NOMO-1 treated with DMSO at 0.1 percent for 48 hours (cell line): Measurements from ENCODE around the gene GRM1.
A peak's percentile ranks its signal among the peaks of the same experiment; 100 is the strongest.

Experiments
- DNase-seq: peaks from one replicate; lab custom pipeline; 2025; ENCODE audit not compliant: unreplicated experiment; lab: John Stamatoyannopoulos, UW

The GRM1 gene

DNA sequence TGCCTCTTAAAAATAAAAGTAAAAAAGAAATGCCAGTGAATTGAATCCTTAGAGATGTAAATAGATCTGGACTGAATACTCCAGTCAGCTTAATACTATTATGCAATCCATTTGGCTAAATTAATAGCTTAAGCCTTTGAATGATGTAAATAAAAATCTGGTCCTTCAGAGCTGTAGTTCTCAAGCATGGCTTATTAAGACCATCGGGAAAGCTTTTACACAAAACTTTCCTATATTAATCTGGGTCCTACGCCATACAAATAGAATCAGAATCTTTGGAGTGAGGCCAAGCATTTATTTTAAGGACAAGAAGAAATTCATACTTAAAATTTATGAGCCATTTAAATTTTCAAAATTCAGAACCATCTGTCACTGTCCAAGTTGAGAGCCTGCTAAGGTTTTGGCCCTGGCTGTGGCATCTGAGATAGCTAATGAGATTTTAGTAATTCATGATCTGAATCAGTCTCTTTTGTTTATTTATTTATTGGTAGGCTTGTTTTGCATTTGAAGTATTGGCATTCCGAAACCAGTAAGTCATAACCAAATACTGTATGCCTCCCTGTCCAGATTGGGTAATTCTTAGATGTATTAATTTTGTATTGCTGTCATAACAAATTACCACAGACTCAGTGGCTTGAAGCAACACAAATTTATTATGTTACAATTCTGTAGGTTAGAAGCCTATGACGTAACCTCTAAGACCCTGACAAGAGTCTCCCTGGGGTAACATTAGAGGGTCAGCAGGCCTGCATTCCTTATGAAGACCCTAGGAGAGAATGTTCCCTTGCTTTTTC is 286.7 kb downstream of the GRM1 start:
- no peak for DNase-seq

DNA sequence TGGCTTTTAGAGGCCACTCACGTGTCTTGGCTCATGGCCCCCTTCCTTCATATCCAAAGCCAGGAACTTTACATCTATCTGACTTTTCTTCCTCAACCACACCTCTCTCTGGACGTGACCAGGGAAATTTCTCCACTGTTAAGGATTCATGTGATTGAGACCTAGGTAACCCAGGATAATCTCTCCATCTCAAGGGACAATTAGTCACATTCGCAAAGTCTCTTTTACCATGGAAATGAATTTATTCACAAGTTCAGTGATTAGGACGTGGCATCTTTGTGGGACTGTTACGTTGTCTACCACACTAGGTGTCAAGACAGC is 287.3 kb downstream of the GRM1 start:
- DNase-seq, result no peak

DNA sequence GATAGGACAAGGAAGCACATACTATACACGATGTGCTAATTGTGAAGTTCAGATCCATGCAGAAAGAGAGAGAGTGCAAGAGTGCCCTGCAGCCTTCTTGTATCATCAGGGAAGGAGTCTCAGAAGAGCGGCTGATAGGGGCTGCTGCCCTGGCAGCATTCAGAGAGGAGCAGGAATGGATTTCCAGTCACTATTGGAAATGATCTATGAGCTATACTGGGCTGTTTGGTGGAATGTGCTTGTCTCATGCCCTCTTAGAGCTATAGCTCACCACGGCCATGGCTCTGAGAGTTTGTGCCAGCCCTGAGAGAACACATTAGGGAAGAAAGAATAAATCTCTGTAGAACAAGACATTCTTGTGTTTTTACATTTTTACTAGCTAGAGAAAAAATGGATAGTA is 302.2 kb downstream of the GRM1 start:
- no peak for DNase-seq

DNA sequence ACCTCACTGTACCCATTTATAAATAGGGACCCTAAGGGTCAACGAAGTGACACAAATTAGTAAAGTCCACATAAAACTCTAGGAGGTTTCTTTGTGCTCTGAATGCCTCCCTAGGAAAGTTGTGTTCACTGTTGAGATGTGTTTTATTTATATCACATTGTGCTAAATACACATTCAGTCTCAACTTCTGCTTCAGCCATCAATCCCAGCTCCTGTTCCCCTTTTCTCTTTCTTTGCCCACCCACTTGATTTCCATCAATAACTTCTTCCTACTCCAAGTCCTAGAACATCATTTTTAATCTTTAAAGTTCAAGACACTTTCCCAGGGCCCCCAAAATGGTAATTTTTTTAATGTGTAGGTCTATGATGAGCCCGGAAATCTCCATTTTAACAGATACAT is 306.5 kb downstream of the GRM1 start:
- no peak for DNase-seq

DNA sequence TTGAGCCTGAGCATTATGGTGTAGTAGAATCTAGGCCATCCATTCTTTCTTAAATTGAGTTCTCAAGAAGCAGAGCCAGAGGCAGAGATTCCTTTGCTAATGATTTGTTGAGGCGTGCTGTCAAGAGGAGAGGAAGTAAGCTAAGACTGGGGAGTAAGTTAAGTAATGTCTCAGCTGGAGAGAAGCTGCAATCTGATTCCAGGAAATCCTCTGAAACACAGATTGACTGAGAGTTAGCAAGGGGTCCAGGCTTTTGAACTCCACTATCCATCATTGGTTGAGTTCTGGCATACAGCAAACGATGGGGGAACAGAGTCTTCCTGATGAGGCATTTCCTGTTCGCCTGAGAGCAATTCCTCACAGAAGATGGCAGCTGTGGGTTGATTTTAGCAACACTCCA is 307.3 kb downstream of the GRM1 start:
- DNase-seq, result no peak

DNA sequence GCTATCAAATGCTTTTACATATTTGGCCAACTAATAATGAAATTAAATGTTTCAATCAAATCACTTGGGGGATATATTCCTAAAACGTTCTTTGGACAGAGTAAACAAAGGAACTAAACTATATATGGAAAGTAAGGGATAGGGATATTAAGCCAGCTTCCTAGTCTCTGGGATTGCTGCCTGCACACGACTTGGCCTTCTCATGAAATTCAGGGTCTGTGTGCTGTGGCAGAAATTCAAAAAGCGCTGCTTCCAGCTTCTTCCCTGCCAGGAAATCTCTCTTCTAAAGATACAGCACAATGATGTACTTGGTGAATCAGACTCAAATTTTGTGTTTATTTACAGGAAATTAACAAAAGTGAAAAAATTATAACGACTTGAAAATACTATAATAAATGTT is 308.5 kb downstream of the GRM1 start:
- no peak for DNase-seq

DNA sequence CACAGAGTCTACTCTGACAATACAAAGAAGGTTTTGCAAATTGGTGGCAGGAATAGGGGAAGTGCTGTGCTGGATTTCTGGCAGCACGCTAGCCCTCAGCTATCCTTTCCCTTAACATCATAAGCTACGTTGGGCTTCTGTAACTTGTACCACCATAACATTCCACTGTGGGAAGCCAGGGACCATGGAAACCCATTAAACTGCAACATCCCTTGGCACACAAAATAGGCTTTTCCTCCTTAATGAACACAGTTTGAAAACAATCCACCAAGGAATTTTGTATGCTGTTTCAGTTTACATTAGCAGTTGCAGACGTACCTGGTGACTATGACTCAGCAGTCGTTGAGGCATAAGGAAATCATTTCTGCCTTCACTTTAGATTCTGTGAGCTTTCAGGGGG is 310.9 kb downstream of the GRM1 start:
- DNase-seq, result no peak

DNA sequence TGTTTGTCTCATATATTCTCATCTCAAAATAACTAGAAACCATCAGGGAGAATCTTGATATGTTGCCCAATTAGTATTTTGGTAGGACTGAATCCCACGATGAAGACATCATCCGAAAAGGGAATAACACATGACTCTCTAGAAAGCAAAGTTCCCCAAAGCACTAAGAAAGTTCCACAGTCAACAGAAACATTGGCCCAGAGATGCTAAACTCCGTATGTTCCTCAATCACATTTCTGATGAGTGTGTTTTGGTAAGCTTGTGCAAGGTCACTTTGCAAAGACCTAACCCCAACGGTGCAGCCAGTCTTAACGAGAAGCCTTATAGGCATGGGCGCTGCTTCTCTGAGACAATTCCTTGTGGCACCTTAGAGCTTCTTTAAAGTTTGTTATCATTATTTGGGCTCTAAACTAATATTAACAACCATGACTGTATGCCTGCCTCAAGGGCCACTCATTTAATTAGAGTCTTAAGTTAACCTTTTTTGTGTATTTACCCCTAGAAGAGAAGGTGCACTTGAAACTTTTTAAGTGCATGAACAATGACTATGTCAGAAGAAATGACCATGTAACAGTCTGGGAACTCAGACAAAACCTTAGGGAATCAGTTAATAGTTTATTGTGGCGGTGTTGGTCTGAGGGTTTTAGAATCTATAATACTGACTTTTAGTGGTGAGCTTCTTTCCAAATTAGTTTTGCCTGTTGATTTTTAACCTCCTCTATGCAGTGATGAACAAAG is 312.8 kb downstream of the GRM1 start:
- DNase-seq, result no peak

DNA sequence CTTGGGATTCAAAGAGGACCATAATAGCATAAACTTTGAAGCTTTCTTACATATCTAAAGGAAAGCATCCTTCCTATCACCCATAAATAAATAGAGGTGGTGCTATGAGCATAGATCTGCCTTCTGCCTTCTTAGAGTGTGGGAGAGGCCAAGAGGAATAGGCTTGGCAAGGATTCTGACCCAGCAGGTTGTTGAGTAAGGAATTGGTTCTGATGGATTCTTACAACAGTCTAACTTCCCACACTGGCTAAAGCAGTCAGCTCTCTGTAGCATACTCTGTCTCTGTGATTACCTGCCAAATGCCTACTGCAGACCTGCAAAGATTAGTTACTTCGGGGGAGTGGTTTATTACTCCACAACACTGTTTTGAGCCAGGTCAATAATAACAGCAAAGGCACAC is 316.7 kb downstream of the GRM1 start:
- no peak for DNase-seq

DNA sequence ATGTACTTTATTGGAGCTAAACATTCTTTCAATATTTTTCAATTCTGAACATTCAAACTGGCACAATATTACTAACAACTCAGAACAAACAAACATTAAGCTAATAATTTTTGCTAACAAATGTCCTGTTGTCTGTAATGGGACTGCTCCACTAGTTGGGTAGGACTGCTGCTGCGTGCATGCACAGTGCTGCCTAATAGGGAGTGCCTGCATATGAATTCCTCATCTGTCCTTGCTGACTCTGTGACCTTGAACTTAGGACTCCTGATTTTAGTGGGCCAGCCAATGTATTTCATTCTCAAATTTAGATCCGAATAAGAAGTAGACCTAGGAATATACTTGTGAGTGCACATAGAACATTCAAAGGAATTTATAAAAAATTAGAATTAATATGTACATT is 318.2 kb downstream of the GRM1 start:
- DNase-seq, result no peak

DNA sequence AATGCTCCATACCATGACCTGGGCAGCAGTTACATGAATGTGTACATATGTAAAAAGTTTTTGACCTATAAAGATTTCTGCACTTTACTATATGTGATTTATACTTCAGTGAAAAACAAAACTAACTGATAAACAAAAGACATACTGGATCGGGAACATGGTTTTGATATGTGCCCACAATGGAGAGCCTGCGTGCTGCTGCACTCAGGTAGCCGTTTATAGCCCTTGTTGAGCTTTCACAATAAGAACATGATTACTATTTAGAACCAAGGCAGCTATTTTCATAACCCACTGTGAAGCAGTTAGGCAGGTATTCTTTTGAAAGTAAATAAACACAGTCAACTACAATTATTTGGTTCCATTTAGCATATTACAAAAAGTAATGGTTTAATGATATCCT is 318.8 kb downstream of the GRM1 start:
- DNase-seq, result no peak

DNA sequence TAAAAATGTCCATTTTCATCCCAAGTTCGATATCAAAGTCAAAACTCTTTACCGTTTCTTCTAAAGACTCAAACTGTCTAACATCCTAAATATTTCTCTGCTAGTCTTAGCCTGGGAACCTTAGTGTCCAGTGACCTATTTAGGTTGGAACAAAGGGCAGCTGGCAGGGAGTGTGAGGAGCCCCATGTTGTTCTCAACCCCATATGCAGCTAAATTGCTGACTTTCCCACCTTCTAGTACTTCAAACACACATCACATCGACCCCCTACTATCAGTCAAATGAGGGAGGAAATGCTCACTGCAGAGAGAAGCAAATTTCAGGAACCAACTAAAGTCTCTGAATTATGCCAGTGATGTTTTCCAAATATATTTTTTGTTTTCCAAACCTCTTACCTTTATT is 322.2 kb downstream of the GRM1 start:
- DNase-seq, result no peak

DNA sequence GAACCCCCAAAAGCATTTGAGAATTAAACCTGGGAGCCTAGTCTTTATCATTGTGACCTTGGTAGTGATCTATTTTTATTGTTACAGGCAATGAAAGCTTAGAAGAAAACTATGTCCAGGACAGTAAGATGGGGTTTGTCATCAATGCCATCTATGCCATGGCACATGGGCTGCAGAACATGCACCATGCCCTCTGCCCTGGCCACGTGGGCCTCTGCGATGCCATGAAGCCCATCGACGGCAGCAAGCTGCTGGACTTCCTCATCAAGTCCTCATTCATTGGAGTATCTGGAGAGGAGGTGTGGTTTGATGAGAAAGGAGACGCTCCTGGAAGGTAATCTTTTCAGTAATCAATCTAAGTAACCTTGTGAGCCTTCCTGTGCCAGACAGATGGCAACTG is 323.3 kb downstream of the GRM1 start:
- DNase-seq, result no peak

DNA sequence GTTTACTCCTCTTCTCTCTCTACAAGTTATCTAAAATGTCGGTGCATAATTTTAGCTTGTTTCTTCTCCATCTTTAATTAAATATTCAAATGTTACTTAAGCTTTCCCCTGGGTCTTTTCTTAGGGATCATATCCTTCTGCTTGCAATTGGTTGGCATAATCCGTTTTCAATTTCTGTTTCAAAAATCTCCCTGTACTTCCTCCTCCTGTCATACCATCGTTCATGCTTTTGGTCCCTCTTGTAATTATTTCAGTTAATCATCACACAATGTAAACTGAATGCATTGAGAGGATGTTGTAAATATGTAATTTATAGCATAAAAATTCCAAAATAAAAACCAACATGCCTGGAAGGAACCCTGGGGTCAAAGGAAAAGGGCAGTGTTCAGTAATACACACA is 325.6 kb downstream of the GRM1 start:
- no peak for DNase-seq

DNA sequence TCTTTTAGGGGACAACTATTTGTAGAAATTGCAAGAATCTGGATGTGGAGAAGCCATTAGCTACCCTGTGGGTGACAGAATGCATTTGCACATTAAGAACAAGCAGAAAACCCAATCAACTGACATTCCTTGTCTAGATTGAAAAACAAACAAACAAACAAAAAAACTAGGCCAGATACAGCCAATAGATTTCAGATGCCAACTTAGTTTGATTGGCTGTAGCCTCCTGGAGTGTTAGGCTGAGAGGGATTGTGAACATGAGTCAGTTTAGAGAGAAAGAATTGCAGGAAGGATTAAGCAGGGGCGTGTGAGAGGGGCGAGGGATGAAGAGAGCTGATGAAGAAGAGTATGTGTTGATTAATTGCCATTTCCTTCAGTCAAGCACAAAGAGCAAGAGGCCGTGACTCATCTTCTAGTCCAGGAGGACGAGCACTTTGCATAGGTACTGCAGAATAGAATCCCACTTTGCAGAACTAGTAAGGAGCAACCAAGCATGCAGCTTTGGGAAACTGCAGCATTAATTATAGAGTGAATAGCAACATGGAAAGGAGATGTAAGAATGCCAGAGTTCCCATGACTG is 326.7 kb downstream of the GRM1 start:
- DNase-seq, result no peak

DNA sequence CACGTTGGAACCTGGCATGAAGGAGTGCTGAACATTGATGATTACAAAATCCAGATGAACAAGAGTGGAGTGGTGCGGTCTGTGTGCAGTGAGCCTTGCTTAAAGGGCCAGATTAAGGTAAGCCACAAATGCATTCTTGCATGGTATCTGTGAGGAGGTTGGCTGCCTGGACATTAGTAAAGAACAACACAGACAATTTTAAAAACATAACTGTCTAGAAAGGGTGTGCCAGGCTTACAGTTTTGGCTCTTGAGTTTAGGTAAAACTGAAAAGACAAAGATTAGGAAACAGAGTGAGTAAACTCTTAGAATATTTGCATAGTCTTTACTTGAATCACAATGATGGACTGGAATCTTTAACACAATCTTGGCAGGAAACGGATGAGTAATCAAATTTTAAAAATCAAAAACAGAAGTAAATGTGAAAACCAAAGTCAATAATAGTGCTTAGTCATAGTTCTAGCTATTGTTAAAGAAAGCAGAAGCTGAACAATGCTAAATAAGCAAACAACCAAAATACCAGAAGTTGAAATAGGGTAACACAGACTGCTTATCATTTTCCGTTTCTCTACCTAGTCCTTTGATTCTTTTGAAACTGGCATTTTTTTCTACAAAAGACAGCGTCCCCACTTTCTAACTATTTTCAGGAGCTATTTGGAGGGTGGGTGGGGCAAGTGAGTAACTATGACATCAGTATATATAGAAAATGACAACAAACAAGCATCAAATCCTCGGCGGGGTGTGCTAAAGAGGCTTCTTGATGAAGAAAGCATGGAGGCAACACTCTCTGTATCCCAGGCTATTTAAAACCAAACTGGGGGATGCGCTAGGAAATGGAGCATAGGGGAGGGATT is 328.9 kb downstream of the GRM1 start:
- peak; percentile 86 for DNase-seq

DNA sequence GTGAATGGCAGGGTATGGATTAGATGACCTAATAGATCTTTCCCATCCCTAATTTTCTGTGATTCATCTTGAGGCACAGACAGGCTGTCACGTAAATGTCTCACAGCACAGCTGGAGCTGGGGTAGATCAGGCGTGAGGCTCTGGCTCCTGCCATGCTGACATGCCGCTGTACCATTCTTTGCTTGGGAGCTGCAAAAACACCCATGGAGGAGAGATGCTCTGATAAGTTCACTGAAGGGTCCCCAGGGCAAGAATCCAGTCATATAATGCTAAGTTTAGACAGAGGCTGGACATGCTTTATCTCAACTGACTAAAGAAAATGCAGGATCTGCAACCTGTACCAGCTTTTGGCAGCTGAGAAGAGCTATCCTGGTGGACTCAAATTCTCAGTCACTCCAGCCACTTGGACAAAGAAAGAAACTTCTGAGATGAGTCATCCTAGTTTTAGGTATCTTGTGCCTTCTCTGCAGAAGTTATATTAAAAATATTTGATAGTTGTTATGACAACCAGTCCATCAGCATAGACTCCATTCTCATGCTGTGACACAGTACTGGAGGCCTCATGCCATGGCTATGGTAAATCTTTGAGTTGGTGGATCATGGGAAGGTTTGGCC is 329.7 kb downstream of the GRM1 start:
- no peak for DNase-seq

DNA sequence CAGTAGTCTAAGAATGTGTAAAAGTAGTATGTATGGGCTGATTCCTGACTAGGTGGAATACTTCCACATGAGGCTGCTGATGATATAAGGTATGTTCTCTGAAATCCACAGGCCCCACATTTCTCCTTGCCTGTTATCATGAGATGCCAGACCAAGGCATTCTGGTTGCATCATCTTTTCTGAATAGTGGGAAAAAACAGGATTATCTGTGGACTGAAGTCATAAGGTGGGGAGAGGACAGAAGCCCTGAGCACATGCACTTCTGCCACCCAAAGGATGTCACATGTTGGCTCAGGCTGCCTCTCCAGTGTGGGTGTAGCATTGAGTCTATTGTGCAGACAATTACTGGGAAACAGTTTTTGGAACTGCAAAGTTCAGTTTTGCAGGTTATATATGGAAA is 330.3 kb downstream of the GRM1 start:
- DNase-seq, result no peak

DNA sequence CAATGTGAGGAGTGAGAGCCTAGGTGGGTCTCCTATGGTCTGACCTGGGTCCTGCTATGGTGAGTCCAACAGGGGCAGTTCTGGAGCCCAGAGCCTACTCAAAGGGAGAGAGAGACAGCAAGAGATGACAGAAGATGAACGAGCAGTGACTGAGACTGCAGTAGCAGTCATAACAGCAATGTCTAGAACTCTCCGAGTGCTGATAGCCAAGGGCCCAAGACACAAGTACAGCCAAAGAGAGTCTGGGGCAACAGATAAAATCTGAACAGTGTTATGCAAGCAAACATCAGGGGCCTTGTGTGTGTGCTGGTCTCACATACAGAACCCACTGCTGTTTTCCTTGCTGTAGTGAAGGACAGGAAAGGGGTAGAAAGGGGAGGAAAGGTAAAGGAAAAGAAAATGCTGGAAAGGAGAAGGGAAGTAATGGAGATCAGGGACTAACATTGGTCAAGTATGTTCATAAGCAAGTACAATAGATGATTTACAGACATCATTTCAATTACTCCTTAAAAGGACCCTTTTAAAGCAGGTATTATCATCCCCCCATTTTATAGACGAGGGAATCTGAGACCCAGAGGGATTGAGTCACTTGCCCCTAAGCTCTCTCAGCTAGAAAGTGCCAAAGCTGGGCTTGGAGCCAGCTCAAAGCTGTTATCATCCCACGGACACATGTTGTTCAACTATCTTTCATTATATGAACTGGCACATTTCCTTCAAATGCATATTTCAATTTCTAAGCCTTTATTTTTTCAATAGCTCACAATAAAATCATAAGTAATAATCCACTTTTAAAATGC is 332.5 kb downstream of the GRM1 start:
- no peak for DNase-seq

DNA sequence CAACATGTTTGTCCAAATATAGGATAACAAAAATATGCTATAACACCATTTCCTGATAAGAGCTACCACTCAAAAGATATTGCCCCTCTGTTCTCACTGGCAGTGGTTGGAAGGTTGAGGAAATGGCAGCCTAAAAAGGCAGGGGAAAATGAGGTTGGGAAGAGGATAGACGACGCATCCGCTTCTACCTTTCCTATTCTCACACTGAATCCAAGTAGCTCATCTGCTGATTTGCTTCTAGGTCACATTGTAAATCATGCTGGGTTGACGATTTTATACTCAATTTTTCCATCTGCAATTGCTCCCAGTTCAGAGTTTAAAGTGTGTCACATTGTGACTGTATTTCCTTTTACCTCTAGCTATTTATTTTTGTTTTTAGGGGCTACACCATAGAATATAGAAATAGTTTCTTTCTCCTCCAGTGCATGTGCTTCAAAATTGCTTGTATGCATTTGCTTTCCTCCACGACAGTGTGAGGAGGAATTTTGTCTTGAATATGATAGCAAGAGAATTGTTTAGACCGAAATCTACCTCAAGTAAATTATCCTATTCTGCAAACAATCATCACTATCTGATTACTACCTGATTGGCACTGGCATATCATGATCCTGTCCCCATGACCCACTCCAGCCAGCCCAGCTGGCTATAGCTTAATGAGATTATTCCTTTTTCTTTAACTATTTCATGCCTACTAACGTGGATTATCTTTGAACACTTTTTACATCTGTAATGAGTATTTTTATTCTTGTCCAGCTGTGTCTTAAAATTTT is 335.2 kb downstream of the GRM1 start:
- DNase-seq, result no peak
